Measurements from ENCODE around the gene GABARAP. TPM values are rescaled to one million over a fixed set of nuclear protein-coding genes. Genes with fewer than 3 reads are reported as not detected.

GABARAP gene
- total and polyA plus RNA-seq, 10 of the 15 experiments (the other 5 are each of a cell fraction or from before 2014, with no cell fraction given): 134 to 613 (median 285) TPM

DNA sequence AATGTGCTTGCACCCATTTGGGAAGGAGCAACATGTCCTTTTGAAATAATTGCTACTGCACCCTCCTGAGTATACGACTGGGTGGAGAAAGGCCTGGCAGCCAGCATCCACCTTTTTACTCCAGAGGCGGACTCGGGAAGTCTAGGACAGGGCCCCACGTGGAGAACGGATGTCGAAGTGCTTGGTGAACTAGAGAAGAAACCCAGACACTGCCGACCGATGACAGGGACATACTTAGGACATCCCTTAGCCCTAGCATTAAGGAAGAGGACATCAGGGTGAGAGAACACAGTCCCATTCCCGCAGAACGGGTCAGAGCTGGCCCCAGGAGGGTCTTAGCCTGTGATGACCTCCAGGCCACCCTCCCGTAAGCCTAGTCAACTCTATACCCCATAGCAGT is 48.4 kb upstream of the GABARAP start:
- BruUV-seq (replicated peaks): no TSS peak
- intact Hi-C loops (cut with micrococcal nuclease; ENCODE audit: unreplicated experiment) (no loop called here), in situ Hi-C loops (cut with MboI) (no loop called here)
- ChIA-PET RAD21 (ENCODE audit: unreplicated experiment) (no interaction called here), CTCF (interaction anchor here (1.5 to 2.3 kb wide), 2 partner anchors 8 to 70 kb away, joined by 6 read pairs; no protein-coding TSS in a partner anchor), POLR2A (no interaction called here), SMC1A (ENCODE audit: uncharacterized antibody, unreplicated experiment) (no interaction called here)
- no peaks in the 10 kb centered on the region for H3K36me3 ChIP-seq (ENCODE audit: control insufficient read depth in 2 of 2, insufficient read depth in 2 of 2, low read length in 1 of 2)
- no peaks in the 10 kb centered on the region; the same call in 1 of the 2 replicates for H4K20me1 ChIP-seq (ENCODE audit: control insufficient read depth, insufficient read depth)
- FAIRE-seq: no peak
- no peak overlapping the region for H3K27ac ChIP-seq (ENCODE audit: control insufficient read depth, insufficient read depth)
- H3K4me2 ChIP-seq (ENCODE audit: control insufficient read depth, insufficient read depth): no peak overlapping the region
- WGBS (ENCODE audit: insufficient coverage, insufficient replicate concordance, low lambda C conversion rate, missing lambda C conversion rate): 13% methylated on average over 11 of the region's 11 CpGs
- H3K9ac ChIP-seq (ENCODE audit: control insufficient read depth, insufficient read depth, low read length): no peak overlapping the region
- peaks cover 3 to 6% of the 10 kb centered on the region in 2 experiments for H3K27me3 ChIP-seq (replicated peaks in 1 of 2; ENCODE audit: control insufficient read depth in 2 of 2, insufficient read depth in 2 of 2, low read length in 1 of 2)
- no peak for ATAC-seq
- H3K79me2 ChIP-seq (ENCODE audit: control insufficient read depth, insufficient read depth, low read length): no peaks in the 10 kb centered on the region
- H2AFZ ChIP-seq (ENCODE audit: control insufficient read depth, low read depth, low read length): no peak overlapping the region
- peaks cover 3% of the 10 kb centered on the region for H3K4me1 ChIP-seq (ENCODE audit: control insufficient read depth, insufficient read depth, low read length)
- H3K9me3 ChIP-seq (replicated peaks; ENCODE audit: control insufficient read depth, insufficient read depth, low read length): no peaks in the 10 kb centered on the region
- no peak for DNase-seq (ENCODE audit: low read depth, low spot score)
- TF ChIP-seq ZNF384 (IDR thresholded peaks at IDR 0.05; ENCODE audit: borderline replicate concordance, low read depth, low read length) (no peak), FOXK2 (IDR thresholded peaks at IDR 0.05) (no peak)
- TF ChIP-seq, protein P1, sequence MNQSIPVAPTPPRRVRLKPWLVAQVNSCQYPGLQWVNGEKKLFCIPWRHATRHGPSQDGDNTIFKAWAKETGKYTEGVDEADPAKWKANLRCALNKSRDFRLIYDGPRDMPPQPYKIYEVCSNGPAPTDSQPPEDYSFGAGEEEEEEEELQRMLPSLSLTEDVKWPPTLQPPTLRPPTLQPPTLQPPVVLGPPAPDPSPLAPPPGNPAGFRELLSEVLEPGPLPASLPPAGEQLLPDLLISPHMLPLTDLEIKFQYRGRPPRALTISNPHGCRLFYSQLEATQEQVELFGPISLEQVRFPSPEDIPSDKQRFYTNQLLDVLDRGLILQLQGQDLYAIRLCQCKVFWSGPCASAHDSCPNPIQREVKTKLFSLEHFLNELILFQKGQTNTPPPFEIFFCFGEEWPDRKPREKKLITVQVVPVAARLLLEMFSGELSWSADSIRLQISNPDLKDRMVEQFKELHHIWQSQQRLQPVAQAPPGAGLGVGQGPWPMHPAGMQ (IDR thresholded peaks at IDR 0.05; ENCODE audit: borderline replicate concordance): no peak
- H3K4me3 ChIP-seq: no peak overlapping the region

DNA sequence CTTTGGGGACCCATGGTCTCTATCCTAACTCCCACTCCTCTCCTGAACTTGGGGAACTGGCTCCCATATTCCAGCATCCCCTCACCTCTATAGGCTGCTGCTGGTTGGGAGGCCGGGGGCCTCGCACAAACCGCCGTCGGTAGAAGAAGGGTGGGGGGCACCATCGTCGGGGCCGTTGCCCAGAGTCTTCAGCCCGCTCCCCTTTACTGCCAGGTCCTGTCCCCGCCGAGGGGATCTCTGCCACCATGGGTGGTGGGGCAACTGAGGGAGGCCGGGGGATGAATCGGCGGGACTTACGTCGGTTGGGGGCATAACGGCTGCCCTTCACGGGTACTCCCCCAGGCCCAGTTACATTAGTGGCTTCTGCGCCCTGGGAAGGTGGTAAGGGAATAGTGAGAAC is 47.9 kb upstream of the GABARAP start:
- Histone ChIP-seq H3K4me2 (ENCODE audit: control insufficient read depth, insufficient read depth) (no peak overlapping the region), H3K9ac (ENCODE audit: control insufficient read depth, insufficient read depth, low read length) (no peak overlapping the region), H3K9me3 (replicated peaks; ENCODE audit: control insufficient read depth, insufficient read depth, low read length) (no peaks in the 10 kb centered on the region), H2AFZ (ENCODE audit: control insufficient read depth, low read depth, low read length) (no peak overlapping the region), H3K27ac (ENCODE audit: control insufficient read depth, insufficient read depth) (no peak overlapping the region), H3K4me3 (no peak overlapping the region), H3K36me3 (ENCODE audit: control insufficient read depth in 2 of 2, insufficient read depth in 2 of 2, low read length in 1 of 2) (no peaks in the 10 kb centered on the region), H3K79me2 (ENCODE audit: control insufficient read depth, insufficient read depth, low read length) (no peaks in the 10 kb centered on the region), H3K27me3 (replicated peaks in 1 of 2; ENCODE audit: control insufficient read depth in 2 of 2, insufficient read depth in 2 of 2, low read length in 1 of 2) (peaks cover 3 to 6% of the 10 kb centered on the region in 2 experiments), H3K4me1 (ENCODE audit: control insufficient read depth, insufficient read depth, low read length) (peaks cover 3% of the 10 kb centered on the region), H4K20me1 (ENCODE audit: control insufficient read depth, insufficient read depth) (no peaks in the 10 kb centered on the region; the same call in 1 of the 2 replicates)
- ChIA-PET CTCF (interaction anchor here (1.5 kb wide), 1 partner anchor 8 kb away, joined by 6 read pairs; no protein-coding TSS in a partner anchor), SMC1A (ENCODE audit: uncharacterized antibody, unreplicated experiment) (no interaction called here), POLR2A (no interaction called here), RAD21 (ENCODE audit: unreplicated experiment) (no interaction called here)
- no TSS peak for BruUV-seq (replicated peaks)
- in situ Hi-C loops (cut with MboI) (no loop called here), intact Hi-C loops (cut with micrococcal nuclease; ENCODE audit: unreplicated experiment) (no loop called here)
- ATAC-seq: no peak
- no peak for DNase-seq (ENCODE audit: low read depth, low spot score)
- FAIRE-seq: no peak
- no peak for TF ChIP-seq CHD1 (IDR thresholded peaks at IDR 0.05; ENCODE audit: low read depth, low read length)
- TF ChIP-seq SMARCA5 (IDR thresholded peaks at IDR 0.05): no peak
- no peak for TF ChIP-seq FOXK2 (IDR thresholded peaks at IDR 0.05)
- TF ChIP-seq BHLHE40 (IDR thresholded peaks at IDR 0.05; ENCODE audit: borderline replicate concordance in 1 of 2, low read depth in 2 of 2, low read length in 1 of 2): no peak
- TF ChIP-seq, protein P2, sequence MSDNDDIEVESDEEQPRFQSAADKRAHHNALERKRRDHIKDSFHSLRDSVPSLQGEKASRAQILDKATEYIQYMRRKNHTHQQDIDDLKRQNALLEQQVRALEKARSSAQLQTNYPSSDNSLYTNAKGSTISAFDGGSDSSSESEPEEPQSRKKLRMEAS (IDR thresholded peaks at IDR 0.05; ENCODE audit: low read depth, low read length): no peak
- no peak for TF ChIP-seq PAX5 (IDR thresholded peaks at IDR 0.05; ENCODE audit: borderline replicate concordance, low read depth, low read length)
- TF ChIP-seq TAF1 (IDR thresholded peaks at IDR 0.05; ENCODE audit: borderline replicate concordance, low read depth, low read length): no peak
- WGBS (ENCODE audit: insufficient coverage, insufficient replicate concordance, low lambda C conversion rate, missing lambda C conversion rate): 59% methylated on average over 19 of the region's 19 CpGs

Data from GM12878 (cell line).